K562 treated with DMSO at 1 percent for 4 hours (cell line): ENCODE data around the gene CFAP46. TPM values are rescaled to one million over a fixed set of nuclear protein-coding genes. Genes with fewer than 3 reads are reported as not detected.

ENCODE experiments used
- total RNA-seq: library from RNA; unstranded; fragments of 300-600 nt; gene quantifications from 2 replicates; pipeline ENCODE4 v1.2.3, GENCODE V29; 2022; ENCODE audit not compliant: insufficient read depth

The CFAP46 gene
- total RNA-seq, result not detected in 2 replicates

DNA sequence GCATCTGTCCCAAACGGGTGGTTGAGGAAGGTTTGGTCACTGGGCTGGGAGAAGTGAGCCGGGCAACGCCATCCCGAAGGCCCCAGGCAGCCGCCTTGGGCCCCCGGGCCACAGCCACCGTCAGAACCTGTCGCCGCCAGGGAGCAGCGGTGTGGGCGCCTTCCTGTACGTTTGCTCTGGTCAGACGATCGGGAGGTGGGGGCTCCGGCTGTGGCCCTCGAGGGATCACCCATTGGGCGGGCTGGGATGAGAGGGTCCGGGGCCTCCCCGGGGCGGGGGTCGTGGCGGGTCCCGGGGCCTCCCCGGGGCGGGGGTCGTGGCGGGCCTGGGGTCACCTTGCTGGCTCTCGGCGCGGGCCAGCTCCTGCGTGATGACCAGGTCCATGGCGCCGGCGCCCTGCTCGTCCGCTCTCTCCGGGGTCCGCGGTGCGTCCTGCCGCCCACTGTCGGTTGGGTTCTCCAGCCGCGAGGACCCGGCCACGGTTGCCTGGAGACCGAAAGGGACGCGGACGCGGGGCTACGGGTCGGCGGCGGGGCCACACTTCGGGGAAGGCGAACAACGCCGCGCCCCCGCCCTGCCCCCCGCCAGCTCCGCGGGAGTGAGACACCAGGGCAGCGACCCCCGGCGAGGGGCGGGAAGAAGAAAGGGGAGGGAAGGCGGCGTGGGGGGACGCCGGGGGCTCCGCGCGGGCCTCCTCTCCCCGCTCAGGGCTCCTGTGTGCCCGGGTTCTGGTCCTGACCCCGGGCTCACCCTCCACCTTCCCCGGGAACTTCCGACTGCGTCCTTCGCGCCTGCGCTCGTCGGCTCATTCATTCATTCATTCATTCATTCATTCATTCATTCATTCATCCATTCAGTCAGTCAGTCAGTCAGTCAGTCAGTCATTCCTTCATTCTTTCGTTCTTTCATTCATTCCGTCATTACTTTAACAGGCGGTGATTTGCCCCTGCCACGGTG, at the start of gene CFAP46:
Gene CFAP46, minus strand, starts transcription at position 470 of the 957 bp plus-strand sequence. Its CDS starts 86 bp downstream, at position 384.

DNA sequence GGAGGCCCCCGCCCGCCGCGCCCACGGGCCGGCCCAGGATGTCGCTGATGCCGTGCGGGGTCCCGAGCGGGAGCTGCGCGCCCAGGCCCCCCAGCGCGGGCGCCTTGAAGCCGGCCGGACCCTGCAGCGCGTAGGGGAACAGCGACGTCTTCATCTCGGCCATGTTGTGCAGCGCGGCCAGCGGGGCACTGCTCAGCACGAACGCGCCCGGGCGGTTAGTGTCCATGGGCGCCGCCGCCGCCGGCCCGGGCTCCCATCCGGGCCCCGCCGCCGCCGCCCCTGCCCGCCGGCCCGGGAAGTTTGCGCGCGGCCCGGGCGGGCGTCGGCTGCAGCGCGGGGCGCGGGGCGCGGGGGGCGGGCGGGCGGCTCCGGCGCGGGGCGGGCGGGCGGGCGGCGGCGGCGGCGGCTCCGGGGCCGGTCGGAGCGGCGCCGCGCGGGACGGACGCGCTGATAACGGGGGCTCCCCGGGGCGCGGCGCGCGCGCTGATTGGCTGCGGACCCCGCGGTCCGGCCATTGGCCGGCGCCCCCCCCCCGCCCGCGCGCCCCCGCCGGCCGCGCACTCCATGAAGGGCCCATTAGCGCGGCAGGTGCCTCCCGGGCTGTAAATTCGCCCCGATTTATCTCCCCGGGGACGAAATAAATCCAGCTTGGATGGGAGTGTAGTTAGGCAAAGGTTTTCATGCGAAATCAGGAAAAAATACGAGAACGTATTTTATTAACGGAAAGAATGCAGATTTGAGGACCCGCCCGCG, 156.5 kb downstream of the CFAP46 start, which contains the start of gene NKX6-2:
Gene NKX6-2, minus strand, starts transcription at position 425 of the 753 bp plus-strand sequence. Its CDS starts 199 bp downstream, at position 226.

Other genes starting within 250 kb of the CFAP46 start
- gene NKX6-2, start 156.4 kb downstream of the CFAP46 start, total RNA-seq, result not detected in 2 replicates
- gene ADGRA1, start 145.4 kb upstream of the CFAP46 start, total RNA-seq, result not detected in 2 replicates
- 0.27 TPM in 1 of 2 replicates, not detected in the other for gene KNDC1, start 217.6 kb upstream of the CFAP46 start, total RNA-seq